Activated CD4-positive, alpha-beta T cell treated with anti-CD3 and anti-CD28 coated beads, Interleukin-2, amount 50 U/mL, for 4 hours (primary cell): Measurements from ENCODE around the gene GNG3.
"Not testable (repeated sequence)": the region's sequence is repeated elsewhere in the genome, so short reads cannot be mapped to it uniquely, and the experiment has no call there.

Experiments
- DNase-seq, 2 experiments: peaks; one replicate each; pipeline ENCODE4 v3.0.0-alpha.2; 2020

The GNG3 gene

GRCh38 chr11:62707277-62707861 lies at the start of gene GNG3, which contains the start of gene BSCL2:
Gene GNG3, plus strand, starts transcription at chr11:62707676. Its CDS starts 620 bp downstream, at chr11:62708296.
Gene BSCL2, minus strand, starts transcription at chr11:62707424. Its CDS starts 229 bp downstream, at chr11:62707195.
- no peak for DNase-seq

- DNase-seq: peak; percentile 33 to 38
Observed at GRCh38 chr11:62664405-62665074, 42.9 kb upstream of the GNG3 start.

- peak; percentile 93 to 94 for DNase-seq
Observed at GRCh38 chr11:62665075-62665598, 42.3 kb upstream of the GNG3 start, which contains the start of the genes C11orf98 and CSKMT. Gene C11orf98, minus strand, starts transcription at chr11:62665210. Its CDS starts 41 bp downstream, at chr11:62665169. Gene CSKMT, plus strand, starts transcription at chr11:62665312. Its CDS starts 568 bp downstream, at chr11:62665880.

GRCh38 chr11:62665599-62666258 lies 41.7 kb upstream of the GNG3 start:
- DNase-seq: peak; percentile 59 to 65

GRCh38 chr11:62666259-62666926 lies 41.1 kb upstream of the GNG3 start:
- DNase-seq: no peak

GRCh38 chr11:62667460-62667859 lies 40.0 kb upstream of the GNG3 start:
- DNase-seq: no peak

GRCh38 chr11:62669420-62670161 lies 37.9 kb upstream of the GNG3 start:
- no peak for DNase-seq

GRCh38 chr11:62671236-62671607 lies 36.3 kb upstream of the GNG3 start:
- DNase-seq: no peak

- peak; percentile 64 to 69 for DNase-seq
Observed at GRCh38 chr11:62671608-62672389, 35.7 kb upstream of the GNG3 start, which contains the start of the genes LBHD1 and UQCC3. Gene LBHD1, minus strand, starts transcription at chr11:62672267. Its CDS starts 2,236 bp downstream, at chr11:62670031. Gene UQCC3, plus strand, starts transcription at chr11:62671673. Its CDS starts 73 bp downstream, at chr11:62671746.

GRCh38 chr11:62673196-62673525 lies 34.3 kb upstream of the GNG3 start:
- no peak for DNase-seq

GRCh38 chr11:62675415-62675814 lies 32.1 kb upstream of the GNG3 start:
- DNase-seq: not testable (repeated sequence)

- no peak for DNase-seq
Observed at GRCh38 chr11:62676698-62677097, 30.8 kb upstream of the GNG3 start.

GRCh38 chr11:62677156-62677555 lies 30.3 kb upstream of the GNG3 start:
- DNase-seq: no peak

GRCh38 chr11:62677714-62678113 lies 29.8 kb upstream of the GNG3 start:
- DNase-seq: no peak

GRCh38 chr11:62678433-62678769 lies 29.1 kb upstream of the GNG3 start:
- DNase-seq: no peak

- peak; percentile 78 to 82 for DNase-seq
Observed at GRCh38 chr11:62678770-62679696, 28.4 kb upstream of the GNG3 start, which contains the start of gene UBXN1. Gene UBXN1, minus strand, starts transcription at chr11:62679073. Its CDS starts 150 bp downstream, at chr11:62678923.

- DNase-seq: no peak
Observed at GRCh38 chr11:62680825-62681240, 26.6 kb upstream of the GNG3 start.

GRCh38 chr11:62682518-62682917 lies 25.0 kb upstream of the GNG3 start:
- DNase-seq: no peak

GRCh38 chr11:62687508-62688396 lies 19.7 kb upstream of the GNG3 start:
- DNase-seq: no peak
